CD4-positive, alpha-beta T cell treated with Interleukin-15 for 4 hours (primary cell): ENCODE data around the gene FBXL7.

Source experiments
- DNase-seq: peaks from one replicate; pipeline ENCODE4 v3.0.0-alpha.2; 2020; ENCODE audit warnings: low spot score

Gene FBXL7

DNA sequence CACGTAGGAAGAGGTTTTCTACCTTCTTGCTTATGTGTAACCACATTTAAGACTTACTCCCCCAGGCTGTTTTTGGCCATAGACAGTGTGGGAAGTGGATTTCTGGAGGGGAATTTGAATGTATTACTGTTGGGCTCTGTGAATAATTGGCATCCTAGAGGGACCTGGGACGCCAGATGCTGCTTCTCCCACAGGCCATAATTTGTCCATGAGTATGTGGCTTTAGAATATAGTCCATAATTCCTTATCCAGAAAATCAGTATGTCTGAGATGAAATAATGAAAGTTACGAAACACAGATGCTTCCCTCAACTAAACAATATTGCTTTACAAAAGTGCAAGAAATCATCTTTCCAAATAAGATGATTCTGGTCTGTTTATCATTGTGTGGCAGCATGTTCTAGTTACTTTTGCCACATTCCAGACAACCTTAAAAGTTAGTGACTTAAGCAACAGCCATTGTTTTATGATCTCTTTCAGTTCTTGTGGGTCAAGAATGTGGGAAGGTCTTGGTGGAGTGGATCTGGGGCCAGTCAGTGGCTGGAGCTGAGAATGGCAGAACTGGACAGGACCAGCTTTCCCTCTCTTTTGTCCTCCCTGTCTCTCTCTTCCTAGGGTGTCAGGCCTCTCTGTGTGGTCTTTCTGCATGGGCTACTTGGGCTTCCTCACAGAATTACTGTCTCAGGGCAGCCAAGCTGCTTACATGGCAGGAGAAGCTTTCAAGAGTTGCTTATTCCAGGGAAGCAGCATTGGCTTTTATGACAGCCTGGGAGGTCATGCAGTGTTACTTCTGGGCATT, 79.4 kb downstream of the FBXL7 start:
- DNase-seq: no peak

DNA sequence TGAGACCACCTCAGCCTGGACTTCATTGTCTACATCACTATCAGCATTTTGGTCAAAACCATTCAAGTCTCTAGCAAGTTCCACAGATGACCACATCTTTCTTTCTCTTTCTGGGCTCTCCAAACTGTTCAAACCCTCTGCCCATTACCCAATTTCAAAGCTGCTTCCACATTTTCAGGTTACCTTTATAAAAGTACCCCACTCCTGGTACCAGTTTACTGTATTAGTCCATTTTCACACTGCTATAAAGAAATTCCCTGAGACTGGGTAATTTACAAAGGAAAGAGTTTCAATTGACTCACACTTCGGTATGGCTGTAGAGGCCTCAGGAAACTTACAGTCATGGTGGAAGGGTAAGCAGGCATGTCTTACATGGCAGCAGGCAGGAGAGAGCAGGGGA, 84.5 kb downstream of the FBXL7 start:
- no peak for DNase-seq

DNA sequence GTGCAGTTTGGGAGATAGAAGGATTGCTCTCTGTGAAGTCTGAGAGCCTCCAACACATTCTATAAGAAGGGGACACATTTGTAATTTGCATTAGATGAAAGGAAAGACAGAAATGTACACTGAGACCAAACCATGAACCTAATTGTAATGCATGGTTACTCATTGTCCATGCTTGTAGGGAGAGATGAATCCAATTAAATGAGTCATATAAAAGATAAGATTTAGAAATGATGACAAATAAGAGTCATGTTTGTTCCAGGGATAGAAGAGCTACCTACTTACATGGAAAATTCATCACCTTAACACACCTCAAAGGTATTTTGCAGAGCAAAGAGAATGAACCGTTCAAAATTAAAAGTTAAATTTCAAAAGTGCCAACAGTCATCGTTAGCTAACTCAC, 85.1 kb downstream of the FBXL7 start:
- no peak for DNase-seq

DNA sequence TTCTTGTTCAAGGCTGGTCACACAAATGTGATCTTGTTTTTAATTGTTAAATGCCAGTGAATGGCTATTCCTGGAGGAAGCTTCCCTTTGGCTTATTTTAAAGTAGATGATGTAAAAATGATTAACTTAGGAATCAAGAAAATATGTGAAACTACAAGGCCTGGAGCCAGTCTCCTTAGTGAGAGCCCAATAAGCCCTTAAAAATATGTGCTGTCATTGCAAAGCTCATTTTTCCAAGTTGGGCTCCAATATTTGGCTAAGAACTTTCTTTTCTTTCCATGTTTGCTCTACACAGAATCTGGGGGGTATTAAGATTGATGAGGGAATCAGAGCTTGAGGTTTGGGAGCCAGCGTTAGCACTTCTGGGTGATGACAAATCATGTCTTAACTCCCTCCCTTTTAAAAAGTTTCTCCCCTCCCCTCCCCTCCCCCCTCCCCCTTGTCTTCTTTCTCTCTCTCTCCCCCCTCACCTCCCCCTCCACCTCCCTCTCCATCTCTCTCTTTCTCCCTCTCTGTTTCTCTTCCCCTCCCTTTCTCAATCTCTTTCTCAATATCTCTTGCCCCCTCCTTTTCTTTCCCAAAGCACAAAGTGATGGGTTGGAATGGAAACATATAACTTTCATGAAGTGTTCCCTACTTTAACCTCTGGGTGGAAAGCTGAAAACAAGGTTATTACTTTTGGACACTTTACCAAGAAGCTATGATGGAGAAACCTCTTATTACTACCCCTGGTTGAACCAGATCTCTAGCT, 86.0 kb downstream of the FBXL7 start:
- no peak for DNase-seq

DNA sequence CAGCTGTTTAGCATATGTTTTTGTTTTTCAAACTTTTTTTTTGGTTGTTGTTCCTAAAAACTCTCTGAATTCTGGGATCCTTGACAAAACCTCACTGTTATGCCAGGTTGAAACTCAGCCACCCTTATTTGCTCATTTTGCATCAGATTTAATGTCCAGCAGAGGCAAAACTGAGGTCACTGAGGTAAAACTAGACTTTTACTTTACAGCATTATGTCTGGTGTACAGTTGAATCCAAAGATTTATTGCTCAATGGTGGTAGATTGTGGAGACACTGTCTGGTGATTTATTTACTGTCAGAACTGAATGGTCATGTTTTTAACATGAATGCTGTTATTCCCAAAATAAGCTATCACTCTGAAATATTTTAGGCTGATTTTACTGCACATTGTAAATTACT, 87.9 kb downstream of the FBXL7 start:
- DNase-seq: no peak

DNA sequence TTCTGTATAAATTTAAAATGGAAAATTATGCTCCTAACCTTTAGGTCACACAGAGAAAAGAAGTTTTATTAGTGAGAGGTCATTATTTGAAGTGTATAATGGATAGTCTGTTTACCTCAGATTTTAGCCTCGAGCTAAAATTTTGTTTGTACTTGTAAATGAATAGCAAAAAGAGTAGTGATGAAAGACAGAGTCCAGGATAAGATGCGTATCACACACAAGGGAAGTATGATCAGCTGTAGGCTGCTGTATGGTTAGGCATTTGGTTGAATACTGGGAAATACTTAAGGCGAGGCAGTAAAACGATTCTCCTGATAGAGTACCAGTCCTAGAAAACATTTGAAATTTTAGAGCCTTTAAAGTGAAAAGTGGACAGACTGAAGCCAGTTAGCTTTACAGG, 92.7 kb downstream of the FBXL7 start:
- no peak for DNase-seq

DNA sequence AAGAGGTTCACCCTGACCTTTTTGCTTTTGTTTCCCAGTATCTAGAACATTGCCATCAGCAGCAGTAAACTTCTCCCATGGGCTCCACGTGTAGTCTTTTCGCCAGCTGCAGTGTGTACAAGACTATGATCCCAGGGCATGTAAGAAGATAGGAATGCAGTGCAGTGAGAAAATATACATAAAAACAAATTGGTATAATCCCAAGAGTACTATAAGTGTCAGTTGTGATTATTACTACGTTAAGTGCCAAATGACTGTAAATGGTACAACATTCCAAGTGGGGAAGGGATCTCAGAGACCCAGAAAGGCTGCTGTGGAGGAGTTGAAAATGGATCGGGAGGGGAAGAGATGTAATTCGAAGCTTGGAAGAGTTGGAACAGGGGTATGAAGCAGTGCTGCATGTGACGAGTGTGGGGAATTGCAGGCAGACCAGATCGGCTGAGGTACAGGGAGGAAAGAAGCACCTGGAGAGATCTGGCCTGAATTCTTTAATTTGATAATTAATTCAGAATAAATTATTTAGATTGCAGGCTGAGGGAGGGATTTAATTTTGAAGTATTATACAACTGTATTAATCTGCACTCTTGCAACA, 95.1 kb downstream of the FBXL7 start:
- DNase-seq: no peak

DNA sequence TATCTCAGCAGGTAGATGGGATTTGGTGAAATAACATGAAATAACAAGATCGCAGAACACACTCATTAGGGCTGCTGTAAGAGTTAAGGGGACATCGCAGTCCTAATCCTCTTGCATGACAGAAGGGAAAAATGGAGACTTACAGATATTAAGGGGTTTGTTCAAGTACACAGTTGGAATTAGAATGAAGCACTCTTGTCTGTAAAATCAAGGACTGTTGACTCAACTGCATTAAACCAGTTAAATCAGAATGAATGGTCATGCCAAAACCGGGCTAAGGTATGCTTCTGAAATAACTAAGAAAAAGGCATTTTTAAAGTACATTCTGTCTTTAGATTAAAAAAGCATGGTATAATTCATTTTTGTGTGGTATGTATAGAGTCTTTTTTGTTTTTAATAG, 95.9 kb downstream of the FBXL7 start:
- no peak for DNase-seq

DNA sequence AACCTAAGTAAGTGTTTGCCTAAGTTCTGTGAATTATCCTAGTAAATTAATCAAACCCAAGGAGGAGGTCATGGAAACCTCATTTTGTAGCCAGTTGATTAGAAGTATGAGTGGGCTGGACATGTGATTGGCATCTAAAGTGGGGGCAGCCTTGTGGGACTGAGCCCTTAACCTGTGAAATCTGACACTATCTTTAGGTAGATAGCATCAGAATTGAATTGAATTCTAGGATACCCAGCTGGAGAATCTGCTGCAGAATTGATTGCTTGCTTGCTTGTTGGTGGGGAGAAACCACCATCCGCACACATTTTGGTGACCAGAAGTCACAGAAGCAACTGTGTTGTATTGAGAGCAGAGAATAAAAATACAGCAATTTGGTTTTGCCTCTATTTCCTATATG, 97.0 kb downstream of the FBXL7 start:
- DNase-seq: no peak

DNA sequence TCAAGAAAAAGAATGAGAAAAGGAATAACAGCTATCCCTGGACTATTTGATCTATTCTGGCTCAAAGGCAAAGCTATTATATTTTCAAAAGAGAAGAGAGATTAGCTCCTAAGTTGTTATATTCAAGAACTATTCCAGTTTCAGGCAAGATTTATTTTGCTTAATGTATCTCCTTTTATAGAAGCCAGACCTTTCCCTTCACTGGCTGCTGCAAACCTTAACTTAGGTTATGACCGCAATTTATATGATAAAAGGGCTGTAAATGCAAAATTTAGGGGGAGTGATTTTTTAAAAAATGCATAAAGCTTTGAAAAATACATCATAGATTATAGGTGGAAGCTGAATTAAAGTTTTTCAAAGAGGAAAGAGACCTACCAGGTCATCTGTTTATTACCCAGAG, 97.8 kb downstream of the FBXL7 start:
- no peak for DNase-seq

DNA sequence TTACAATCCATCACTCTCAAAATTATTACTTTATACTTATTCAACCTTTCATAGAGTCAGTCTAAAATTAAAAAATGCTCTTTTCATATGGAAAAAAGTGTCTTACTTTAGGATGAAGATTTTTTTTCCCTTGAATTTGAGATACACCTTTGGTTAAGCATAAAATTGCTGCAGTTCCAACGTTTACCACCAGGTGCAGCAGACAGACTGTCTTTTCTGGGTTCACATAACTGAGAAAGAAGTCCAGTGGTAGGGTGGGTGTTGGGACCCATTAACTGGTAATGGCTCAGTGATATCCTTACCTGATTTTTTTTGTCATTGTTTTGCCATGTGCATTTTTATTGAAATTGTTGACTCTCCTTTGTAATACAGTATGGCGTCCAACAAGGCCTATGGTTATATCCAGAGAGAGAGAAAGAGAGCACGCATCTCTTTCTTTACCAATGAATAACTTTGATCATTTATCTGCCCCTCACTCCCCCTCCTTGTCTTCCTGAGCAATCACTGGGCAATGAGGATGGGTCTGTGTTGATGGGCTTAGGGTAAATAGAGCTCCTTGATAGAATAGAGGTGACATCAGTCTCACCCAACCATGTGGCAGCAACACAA, 98.4 kb downstream of the FBXL7 start:
- DNase-seq: no peak

DNA sequence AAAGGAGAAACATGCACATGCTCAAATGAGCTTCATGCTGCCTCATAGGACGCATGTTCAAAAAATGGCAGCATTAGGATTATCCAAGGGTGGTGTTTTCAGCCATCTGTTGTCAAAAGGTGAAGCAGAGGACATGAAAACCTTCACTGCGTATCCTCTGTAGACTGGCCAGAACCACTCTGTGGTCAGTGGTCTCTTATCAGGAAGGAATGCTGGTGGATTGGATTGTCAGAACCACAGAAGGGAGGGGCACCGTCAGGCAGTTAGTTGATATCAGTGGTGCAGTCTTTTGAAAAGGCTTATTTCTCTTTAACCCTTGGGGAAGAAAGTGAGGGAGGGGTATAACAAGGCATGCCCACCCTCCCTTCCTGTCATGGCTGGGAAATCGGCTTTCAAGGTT, 100.1 kb downstream of the FBXL7 start:
- no peak for DNase-seq

DNA sequence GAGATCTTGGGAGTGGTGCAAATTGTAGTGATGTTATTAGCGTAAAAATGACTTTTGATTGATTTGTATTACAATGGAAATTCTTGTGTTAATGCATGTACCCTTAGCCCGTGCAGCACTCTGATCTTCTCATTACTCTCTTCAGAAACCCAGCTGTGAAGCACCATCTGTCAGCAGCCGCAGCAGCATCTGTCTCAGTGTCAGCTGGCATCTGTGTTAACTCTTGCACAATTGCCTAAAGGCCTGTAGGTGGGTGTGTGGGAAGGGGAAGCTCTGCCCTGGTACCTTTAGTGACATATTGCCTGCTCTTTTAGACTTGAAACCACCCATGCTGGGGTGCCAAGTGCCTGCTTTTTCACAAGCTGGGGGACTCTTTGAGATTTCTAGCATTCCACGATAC, 101.3 kb downstream of the FBXL7 start:
- DNase-seq: no peak

DNA sequence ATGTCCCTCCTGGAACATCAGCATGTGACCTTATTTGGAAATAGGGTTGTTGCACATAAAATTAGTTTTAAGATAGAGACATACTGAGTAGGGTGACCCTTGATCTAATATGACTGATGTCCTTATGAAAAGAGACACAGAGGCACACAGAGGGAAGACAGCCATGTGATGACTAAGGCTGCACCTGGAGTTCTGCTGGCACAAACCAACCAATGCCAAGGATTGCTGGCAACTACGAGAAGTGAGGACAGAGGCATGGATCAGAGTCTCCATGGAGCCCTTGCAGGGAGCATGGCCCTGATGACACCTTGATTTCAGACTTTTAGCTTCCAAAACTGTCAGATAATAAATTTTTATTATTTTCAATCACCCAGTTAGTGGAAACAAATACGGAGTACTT, 101.9 kb downstream of the FBXL7 start:
- no peak for DNase-seq

DNA sequence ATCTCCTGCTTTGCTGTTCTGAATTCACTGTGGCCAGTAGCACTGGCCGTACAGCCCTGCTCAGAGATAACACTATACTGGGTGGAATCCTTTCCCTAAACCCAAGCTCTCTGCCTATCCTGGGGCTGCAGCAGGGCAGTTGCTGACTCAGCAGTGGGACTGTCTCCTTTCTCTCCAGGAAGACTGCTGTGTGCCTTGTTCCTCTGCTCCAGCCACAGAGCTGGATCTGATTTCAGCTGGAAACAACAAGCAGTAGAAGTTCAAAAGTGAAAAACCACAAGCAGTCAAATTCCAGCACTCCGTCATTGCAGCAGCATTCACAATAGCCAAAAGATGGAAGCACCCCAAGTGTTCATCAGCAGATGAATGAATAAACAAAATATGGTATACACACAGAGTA, 105.0 kb downstream of the FBXL7 start:
- no peak for DNase-seq

DNA sequence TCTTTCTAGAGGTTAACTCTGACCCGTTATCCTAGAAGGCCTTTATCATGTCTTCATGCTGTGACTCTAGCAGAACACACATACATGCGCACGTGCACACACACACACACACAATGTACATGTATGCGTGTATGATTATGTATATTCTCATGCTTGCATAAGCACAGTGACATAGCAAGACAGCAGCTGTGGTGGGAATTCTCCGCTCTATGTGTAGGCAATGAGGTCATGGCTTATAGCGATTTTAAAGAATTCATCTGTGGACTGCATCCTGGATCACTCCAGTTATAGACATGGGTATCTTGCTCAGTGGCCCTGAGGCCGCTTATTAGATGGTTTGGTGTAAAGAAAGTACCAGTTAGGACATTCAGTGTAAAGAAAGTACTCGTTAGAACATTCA, 106.2 kb downstream of the FBXL7 start:
- DNase-seq: no peak

DNA sequence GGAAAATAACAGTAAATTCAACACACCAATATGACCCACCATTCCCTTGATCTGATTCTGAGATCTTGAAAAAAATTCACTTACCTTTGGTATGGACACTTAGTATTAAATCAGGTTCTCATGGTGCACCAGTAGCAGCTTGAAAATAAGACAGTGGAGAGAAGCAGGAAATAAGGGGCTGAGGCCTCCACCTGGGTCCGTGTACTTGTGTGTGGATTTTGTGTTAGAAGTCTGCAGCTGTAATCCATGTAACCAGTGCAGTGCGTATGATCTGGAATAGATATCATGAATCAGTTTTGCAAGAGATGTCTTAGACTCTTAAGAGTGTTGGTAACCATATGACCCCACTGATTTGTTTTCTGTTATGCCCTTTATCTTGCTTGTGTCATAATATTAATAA, 107.1 kb downstream of the FBXL7 start:
- no peak for DNase-seq

DNA sequence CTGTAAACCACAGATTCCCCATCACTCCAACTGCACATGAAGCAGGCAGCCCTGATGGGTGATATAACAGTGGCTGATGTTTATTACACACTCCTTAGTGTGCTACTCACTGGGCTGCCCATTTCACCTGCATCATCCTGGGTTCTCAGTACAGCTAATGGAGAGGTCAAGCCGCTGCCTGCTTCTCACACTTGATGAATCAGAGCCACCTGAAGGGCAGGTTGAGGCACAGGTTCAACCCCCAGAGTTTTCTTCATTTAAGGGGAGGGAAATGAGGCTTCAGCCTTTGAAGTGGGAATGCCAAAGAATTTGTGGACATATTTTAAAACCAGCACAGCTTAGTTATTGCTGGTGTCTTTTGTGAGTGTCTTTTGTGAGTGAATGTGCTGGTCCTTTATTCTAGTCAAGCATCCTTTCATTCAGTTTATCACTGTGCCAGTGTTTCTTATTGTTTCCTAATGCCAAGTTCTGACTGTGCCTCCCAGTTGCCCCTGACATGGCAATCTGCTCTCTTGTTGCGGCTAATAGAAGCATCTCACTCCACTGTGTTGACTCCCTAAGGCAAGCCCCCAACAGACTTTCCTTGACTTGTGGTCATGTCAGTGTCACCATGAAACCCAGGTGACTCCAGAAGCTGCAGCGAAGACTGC, 109.2 kb downstream of the FBXL7 start:
- DNase-seq: no peak

DNA sequence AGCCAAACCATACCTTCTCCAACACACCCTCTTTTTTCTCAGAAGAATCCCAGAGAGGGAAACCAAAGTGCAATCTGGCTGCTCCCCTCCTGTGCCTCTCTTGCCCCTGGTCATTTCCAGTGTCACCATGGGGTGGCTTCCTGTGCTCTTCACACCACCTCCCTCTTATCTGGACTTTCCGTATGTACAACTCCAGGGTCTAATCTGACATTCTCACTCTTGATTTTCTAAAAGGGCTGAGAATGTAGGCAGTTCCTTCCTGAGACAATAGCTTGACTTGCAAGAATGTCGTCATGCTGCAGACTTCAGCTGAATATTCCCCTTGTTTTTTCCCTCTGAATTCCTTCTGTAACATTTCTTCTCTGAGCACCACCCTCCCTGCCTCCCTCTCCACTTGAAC, 110.2 kb downstream of the FBXL7 start:
- DNase-seq: no peak

DNA sequence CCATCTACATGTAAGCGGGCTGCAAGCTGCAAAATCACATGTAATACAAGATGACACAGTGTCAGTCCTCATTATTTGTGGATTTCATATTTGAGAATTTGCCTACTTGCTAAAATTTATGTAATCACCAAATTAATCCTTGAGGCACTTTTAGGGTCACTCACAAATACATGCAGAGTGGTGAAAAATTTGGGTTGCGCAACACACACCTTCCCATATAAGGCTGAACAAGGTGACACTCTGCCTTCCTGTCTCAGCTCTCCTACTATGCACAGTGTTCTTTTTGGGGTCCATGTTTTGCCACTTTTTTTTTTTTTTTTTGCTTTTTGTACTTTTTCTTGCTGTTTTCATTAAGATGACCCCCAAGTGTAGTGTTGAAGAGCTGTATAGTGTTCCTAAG, 111.0 kb downstream of the FBXL7 start:
- DNase-seq: no peak

DNA sequence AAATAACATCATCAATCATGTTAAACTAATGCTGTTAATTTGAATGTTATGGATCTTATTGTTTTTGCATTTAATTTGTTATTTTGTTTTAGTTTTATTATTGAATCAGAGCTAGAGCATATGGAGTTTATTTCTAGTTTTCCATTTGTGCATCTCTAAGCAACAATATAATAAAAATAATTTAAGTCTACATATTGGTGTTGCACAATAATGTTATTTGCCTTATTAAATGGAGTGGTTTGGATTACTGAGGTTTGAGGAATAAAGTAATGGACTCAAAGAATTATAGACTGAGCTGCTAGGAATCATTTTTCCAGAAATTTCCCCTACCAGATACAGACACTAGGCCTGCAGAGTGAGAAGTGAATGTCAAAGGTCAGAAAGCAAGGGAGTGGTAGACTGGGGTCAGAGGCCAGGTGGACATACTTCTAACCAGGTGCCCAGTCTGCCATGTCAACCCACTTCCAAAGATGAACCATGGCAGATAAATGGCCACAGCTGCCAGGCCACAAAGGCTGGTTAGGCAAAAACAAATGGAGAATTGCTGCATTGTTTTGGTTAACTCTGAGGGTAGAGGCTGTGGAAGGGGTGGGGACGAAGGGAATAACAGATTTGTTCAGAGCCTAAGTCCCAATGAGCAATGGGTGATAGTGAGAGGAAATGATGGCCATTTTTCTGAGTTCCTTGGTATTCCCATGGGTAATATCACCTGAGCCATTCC, 113.1 kb downstream of the FBXL7 start:
- DNase-seq: no peak

DNA sequence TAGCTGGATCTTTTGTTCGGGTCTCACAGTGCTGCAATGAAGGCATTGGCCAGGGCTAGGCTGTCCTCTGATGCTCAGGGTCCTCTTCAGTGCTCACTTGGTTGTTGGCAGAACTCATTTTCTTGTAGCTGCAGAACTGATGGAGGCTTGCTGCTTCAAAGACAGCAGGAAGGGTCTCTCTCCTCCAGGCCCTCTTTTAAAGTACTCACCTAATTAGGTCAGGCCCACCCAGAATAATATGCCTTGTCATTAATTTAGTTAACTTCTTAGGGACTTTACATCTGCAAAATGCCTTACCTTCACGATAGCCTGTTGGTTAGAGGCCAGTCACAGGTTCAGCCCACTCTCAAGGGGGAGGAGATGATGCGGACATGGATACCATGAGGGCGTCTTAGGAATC, 114.7 kb downstream of the FBXL7 start:
- DNase-seq: no peak
